ENCODE results near the gene SHISA7. TPM values are rescaled to one million over a fixed set of nuclear protein-coding genes. Genes with fewer than 3 reads are reported as not detected.

SHISA7 gene
- total and polyA plus RNA-seq, 5 donors from 2014 or later: not detected

DNA sequence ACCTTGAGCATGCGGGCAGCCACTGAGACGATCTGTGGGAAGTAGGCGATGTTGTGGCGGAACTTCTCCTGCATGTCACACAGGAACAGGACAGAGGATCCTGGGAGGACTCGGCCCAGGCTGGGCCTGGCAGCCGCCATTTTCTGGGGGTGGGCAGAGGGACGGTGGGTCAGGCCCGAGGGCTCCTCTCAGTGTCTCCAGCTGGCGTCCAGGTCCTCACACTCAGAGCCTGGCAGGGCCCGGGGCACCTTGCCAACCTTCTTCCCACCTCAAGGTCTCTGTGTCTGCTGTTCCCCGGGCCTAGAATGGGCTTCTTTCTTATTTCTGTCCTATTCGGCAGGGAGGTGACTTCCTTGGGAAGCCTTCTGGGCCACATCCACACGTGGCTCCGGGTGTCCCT lies 13.2 kb upstream of the SHISA7 start:
- peaks cover 0 to 31% (median 12%) of the 10 kb centered on the region in 4 donors for H3K4me1 Mint-ChIP-seq
- peaks cover 0 to 2% (median 0%) of the 10 kb centered on the region in 7 donors for H3K9me3 Mint-ChIP-seq
- Histone ChIP-seq H3K27me3 (ENCODE audit: control insufficient read depth, insufficient read depth, low read length) (peaks cover 2% of the 10 kb centered on the region), H3K4me3 (ENCODE audit: low read depth, low read length) (no peak overlapping the region), H3K36me3 (ENCODE audit: control insufficient read depth, insufficient read depth, low read length) (no peaks in the 10 kb centered on the region), H3K4me1 (ENCODE audit: control insufficient read depth, insufficient read depth, low read length, poor library complexity, severe bottlenecking) (peaks cover 25% of the 10 kb centered on the region), H3K27ac (ENCODE audit: insufficient read depth, low read length, poor library complexity, severe bottlenecking) (no peak overlapping the region), H3K9me3 (ENCODE audit: control insufficient read depth in 2 of 2, low read length in 2 of 2) (no peaks in the 10 kb centered on the region)
- peak overlapping the region in 1 of 4 donors; percentile 70 for H3K4me3 Mint-ChIP-seq
- DNase-seq (no peak), ATAC-seq (ENCODE audit: low read depth in 2 of 2) (no peak)
- H3K27me3 Mint-ChIP-seq: peaks cover 20% of the 10 kb centered on the region
- peak overlapping the region in 1 of 3 donors; percentile 51 for H3K27ac Mint-ChIP-seq
- H3K36me3 Mint-ChIP-seq: peaks cover 12% of the 10 kb centered on the region

DNA sequence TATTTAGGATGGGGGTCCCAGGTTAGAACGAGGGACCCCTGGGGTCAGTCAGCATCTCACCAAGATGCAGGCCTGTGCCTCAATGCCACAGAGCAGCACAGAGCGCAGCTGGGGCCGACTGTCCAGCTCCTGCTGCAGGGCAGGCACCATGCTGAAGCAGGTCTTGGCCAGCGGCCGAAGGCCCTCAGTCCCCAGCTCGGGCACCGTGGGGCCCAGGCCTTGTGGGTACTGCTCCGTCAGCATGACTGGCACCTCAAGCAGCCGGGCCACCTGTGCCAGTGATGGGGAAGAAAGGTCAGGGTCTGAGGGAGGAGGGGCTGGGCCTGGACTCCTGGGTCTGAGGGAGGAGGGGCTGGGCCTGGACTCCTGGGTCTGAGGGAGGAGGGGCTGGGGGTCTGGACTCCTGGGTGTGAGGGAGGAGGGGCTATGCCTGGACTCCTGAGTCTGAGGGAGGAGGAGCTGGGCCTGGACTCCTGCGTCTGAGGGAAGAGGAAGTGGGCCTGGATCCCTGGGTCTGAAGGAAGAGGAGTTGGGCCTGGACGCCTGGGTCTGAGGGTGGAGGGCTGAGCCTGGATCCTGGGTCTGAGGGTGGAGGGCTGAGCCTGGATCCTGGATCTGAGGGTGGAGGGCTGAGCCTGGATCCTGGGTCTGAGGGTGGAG lies 12.6 kb upstream of the SHISA7 start:
- H3K27ac ChIP-seq (ENCODE audit: insufficient read depth, low read length, poor library complexity, severe bottlenecking): no peak overlapping the region
- ATAC-seq (ENCODE audit: low read depth in 2 of 2) (no peak), DNase-seq (no peak)
- no peaks in the 10 kb centered on the region for H3K36me3 ChIP-seq (ENCODE audit: control insufficient read depth, insufficient read depth, low read length)
- no peaks in the 10 kb centered on the region for H3K9me3 ChIP-seq (ENCODE audit: control insufficient read depth in 2 of 2, low read length in 2 of 2)
- H3K4me3 ChIP-seq (ENCODE audit: low read depth, low read length): no peak overlapping the region
- H3K27me3 Mint-ChIP-seq: peaks cover 23% of the 10 kb centered on the region
- H3K4me1 Mint-ChIP-seq: peaks cover 0 to 28% (median 12%) of the 10 kb centered on the region in 4 donors
- H3K4me3 Mint-ChIP-seq: peak overlapping the region in 1 of 4 donors; percentile 2
- H3K9me3 Mint-ChIP-seq: peaks cover 0 to 2% (median 0%) of the 10 kb centered on the region in 7 donors
- no peak overlapping the region for H3K27ac Mint-ChIP-seq
- H3K27me3 ChIP-seq (ENCODE audit: control insufficient read depth, insufficient read depth, low read length): peaks cover 2% of the 10 kb centered on the region
- H3K4me1 ChIP-seq (ENCODE audit: control insufficient read depth, insufficient read depth, low read length, poor library complexity, severe bottlenecking): peaks cover 19% of the 10 kb centered on the region
- peaks cover 12% of the 10 kb centered on the region for H3K36me3 Mint-ChIP-seq

DNA sequence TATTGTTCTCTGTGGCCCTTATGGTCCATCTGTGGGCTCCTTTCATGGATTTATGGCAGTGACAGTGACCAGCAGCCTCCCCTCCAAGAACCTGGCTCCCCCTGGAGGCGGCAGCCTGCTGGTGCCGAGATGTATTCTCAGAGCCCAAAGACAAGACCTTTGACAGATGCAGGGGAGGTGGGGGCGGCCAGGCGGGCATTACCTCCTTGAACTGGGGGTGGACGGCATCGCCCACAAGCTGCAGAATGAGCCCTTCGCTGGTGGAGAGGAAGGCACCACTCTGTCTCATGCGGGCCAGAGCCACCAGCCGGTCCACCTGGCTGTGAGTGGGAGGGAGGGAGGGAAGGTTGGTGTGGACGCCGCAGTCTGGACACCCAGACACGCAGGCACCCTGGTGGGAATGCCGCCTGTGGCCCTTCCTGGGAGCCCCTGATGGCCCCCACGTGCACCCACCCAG lies 11.7 kb upstream of the SHISA7 start:
- peaks cover 16% of the 10 kb centered on the region for H3K4me1 ChIP-seq (ENCODE audit: control insufficient read depth, insufficient read depth, low read length, poor library complexity, severe bottlenecking)
- peaks cover 12% of the 10 kb centered on the region for H3K36me3 Mint-ChIP-seq
- H3K9me3 Mint-ChIP-seq: peaks cover 0 to 2% (median 0%) of the 10 kb centered on the region in 7 donors
- no peak overlapping the region for H3K27ac Mint-ChIP-seq
- H3K4me3 Mint-ChIP-seq: no peak overlapping the region
- peaks cover 2% of the 10 kb centered on the region for H3K27me3 ChIP-seq (ENCODE audit: control insufficient read depth, insufficient read depth, low read length)
- ATAC-seq (ENCODE audit: low read depth in 2 of 2): peak in 1 of 2 donors; percentile 27
- H3K27me3 Mint-ChIP-seq: peaks cover 27% of the 10 kb centered on the region
- H3K36me3 ChIP-seq (ENCODE audit: control insufficient read depth, insufficient read depth, low read length): no peaks in the 10 kb centered on the region
- H3K27ac ChIP-seq (ENCODE audit: insufficient read depth, low read length, poor library complexity, severe bottlenecking): no peak overlapping the region
- no peak overlapping the region for H3K4me3 ChIP-seq (ENCODE audit: low read depth, low read length)
- no peaks in the 10 kb centered on the region for H3K9me3 ChIP-seq (ENCODE audit: control insufficient read depth in 2 of 2, low read length in 2 of 2)
- peak; percentile 21 to 56 (median 27) for DNase-seq
- H3K4me1 Mint-ChIP-seq: peaks cover 0 to 19% (median 9%) of the 10 kb centered on the region in 4 donors

DNA sequence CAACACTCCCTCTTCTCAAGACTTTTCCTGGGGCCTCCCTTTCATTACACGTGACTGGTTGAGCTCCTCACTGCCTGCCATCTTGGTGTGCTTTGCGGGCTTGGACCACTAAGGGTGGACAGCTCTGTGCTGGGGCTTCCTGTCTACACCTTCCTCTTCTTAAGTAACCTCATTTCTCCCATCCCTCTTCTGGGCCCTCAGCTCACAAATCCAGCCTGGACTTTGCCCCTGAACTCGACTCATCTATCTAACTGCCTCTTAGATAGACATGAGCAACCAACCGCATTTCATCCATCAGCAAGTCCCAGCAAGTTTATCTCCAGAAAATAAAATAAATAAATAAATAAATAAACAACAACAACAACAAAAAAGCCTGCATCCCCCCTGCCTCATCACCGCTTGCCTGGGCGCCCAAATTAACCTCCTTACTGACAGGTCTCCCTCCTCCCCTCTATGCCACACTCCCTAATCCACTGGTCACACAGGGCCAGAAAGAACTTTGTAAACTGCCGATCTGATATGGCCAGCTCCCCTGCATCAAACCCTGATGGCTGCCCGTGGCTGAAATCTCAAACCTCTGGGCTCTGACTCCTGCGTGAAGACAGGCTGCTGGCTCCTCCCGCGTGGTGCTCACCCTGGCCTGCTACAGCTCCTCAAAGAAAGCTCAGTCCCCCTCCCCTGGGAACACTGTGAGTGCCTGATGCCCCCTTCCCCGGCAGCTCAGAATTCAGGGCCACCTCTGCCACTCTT lies 10.6 kb upstream of the SHISA7 start:
- Mint-ChIP-seq H3K27ac (no peak overlapping the region), H3K9me3 (peaks cover 0 to 2% (median 0%) of the 10 kb centered on the region in 7 donors), H3K4me3 (peak overlapping the region in 3 of 4 donors; percentile 23 to 66 (median 39)), H3K4me1 (peaks cover 0 to 17% (median 9%) of the 10 kb centered on the region in 4 donors), H3K36me3 (peaks cover 12% of the 10 kb centered on the region), H3K27me3 (peaks cover 27% of the 10 kb centered on the region)
- DNase-seq (no peak), ATAC-seq (ENCODE audit: low read depth in 2 of 2) (no peak)
- Histone ChIP-seq H3K9me3 (ENCODE audit: control insufficient read depth in 2 of 2, low read length in 2 of 2) (no peaks in the 10 kb centered on the region), H3K27me3 (ENCODE audit: control insufficient read depth, insufficient read depth, low read length) (peaks cover 2% of the 10 kb centered on the region), H3K4me1 (ENCODE audit: control insufficient read depth, insufficient read depth, low read length, poor library complexity, severe bottlenecking) (peaks cover 16% of the 10 kb centered on the region), H3K27ac (ENCODE audit: insufficient read depth, low read length, poor library complexity, severe bottlenecking) (no peak overlapping the region), H3K36me3 (ENCODE audit: control insufficient read depth, insufficient read depth, low read length) (no peaks in the 10 kb centered on the region), H3K4me3 (ENCODE audit: low read depth, low read length) (no peak overlapping the region)

DNA sequence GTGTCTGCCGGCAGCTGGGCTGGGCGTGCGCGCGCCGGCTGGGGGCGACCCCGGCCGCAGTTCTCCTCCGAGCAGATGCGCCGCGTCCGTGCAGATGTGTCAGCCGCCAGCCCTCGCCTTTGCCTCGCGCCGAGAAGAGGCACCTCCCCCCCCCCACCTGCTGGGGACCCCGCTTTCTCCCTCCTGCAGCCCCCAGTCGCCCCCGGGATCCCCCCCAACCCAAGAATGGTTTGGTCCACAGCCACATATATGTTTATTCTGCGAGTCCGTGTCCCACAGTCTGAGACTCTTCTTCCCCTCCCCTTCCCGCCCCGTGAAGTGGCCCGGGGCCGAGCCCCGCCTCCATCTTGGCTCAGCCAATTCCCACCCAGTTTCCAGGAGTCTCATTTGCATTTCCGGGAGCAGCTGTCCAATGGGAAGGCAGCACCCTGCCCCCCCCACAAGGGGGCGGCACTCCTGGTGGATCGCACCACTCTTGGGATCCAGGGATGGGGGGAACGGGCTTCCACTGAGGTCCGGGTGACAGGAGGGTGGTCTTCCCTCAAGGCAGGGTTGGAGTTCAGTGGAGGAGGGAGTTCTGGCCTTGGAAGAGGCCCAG lies 9.7 kb upstream of the SHISA7 start:
- H3K4me1 ChIP-seq (ENCODE audit: control insufficient read depth, insufficient read depth, low read length, poor library complexity, severe bottlenecking): peaks cover 16% of the 10 kb centered on the region
- H3K27ac ChIP-seq (ENCODE audit: insufficient read depth, low read length, poor library complexity, severe bottlenecking): no peak overlapping the region
- H3K36me3 ChIP-seq (ENCODE audit: control insufficient read depth, insufficient read depth, low read length): no peaks in the 10 kb centered on the region
- H3K9me3 Mint-ChIP-seq: peaks cover 0 to 2% (median 0%) of the 10 kb centered on the region in 7 donors
- H3K36me3 Mint-ChIP-seq: peaks cover 12% of the 10 kb centered on the region
- H3K4me1 Mint-ChIP-seq: peaks cover 0 to 17% (median 9%) of the 10 kb centered on the region in 4 donors
- peaks cover 27% of the 10 kb centered on the region for H3K27me3 Mint-ChIP-seq
- H3K9me3 ChIP-seq (ENCODE audit: control insufficient read depth in 2 of 2, low read length in 2 of 2): no peaks in the 10 kb centered on the region
- H3K27me3 ChIP-seq (ENCODE audit: control insufficient read depth, insufficient read depth, low read length): peaks cover 2% of the 10 kb centered on the region
- no peak for ATAC-seq (ENCODE audit: low read depth in 2 of 2)
- H3K4me3 ChIP-seq (ENCODE audit: low read depth, low read length): no peak overlapping the region
- peak in 2 of 3 donors; percentile 12 to 52 for DNase-seq
- peak overlapping the region in 1 of 4 donors; percentile 21 for H3K4me3 Mint-ChIP-seq
- H3K27ac Mint-ChIP-seq: no peak overlapping the region

DNA sequence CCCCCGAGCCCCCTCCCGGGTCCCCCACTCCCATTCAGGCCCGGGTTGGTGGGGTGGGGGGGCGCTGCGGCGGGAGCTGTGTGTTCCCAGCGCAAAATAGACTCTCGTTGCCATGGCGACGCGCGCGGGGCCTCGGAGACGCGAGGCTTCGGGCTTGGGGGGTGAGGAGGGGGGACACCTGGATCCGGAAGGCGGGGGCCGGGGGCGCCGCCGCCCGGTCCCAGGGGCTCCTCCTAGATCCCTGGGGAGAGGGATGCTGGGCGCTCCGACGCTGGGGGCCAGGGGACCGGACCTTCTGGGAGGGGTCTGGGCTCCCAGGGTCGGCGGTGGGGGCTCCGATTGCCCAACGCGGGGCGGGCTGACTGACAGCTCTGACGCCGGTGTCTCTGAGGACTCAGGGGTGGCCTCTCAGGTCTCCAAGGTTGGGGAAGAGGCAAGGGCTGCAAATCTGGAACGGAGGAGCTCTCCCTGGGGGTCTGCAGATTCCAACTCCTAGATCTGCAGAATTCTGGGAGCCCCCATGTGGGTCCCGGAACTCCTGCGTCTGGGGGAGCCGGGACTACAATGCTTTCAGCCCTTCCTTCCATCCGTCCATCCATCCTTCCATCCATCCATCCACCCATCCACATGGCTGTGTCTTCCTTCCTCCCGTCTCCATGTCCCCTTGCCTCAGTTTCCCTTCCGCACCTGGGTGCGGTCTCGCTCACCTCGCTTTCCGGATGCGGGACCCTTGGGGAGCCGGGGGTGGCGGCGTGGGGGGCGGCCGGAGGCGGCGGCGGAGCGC lies 9.1 kb upstream of the SHISA7 start:
- H3K27me3 Mint-ChIP-seq: peaks cover 27% of the 10 kb centered on the region
- H3K9me3 Mint-ChIP-seq: peaks cover 0 to 2% (median 0%) of the 10 kb centered on the region in 7 donors
- Histone ChIP-seq H3K27me3 (ENCODE audit: control insufficient read depth, insufficient read depth, low read length) (peaks cover 2% of the 10 kb centered on the region), H3K27ac (ENCODE audit: insufficient read depth, low read length, poor library complexity, severe bottlenecking) (no peak overlapping the region), H3K9me3 (ENCODE audit: control insufficient read depth in 2 of 2, low read length in 2 of 2) (no peaks in the 10 kb centered on the region), H3K4me3 (ENCODE audit: low read depth, low read length) (no peak overlapping the region), H3K4me1 (ENCODE audit: control insufficient read depth, insufficient read depth, low read length, poor library complexity, severe bottlenecking) (peaks cover 16% of the 10 kb centered on the region), H3K36me3 (ENCODE audit: control insufficient read depth, insufficient read depth, low read length) (no peaks in the 10 kb centered on the region)
- H3K4me3 Mint-ChIP-seq: peak overlapping the region in 3 of 4 donors; percentile 27 to 70 (median 35)
- DNase-seq: peak in 1 of 3 donors; percentile 23
- ATAC-seq (ENCODE audit: low read depth in 2 of 2): no peak
- peaks cover 0 to 17% (median 9%) of the 10 kb centered on the region in 4 donors for H3K4me1 Mint-ChIP-seq
- no peak overlapping the region for H3K27ac Mint-ChIP-seq
- peaks cover 12% of the 10 kb centered on the region for H3K36me3 Mint-ChIP-seq
